CD4-positive, alpha-beta T cell (primary cell): Measurements from ENCODE around the gene WDR13. TPM values are rescaled to one million over a fixed set of nuclear protein-coding genes. Genes with fewer than 3 reads are reported as not detected.
A peak's percentile ranks its signal among the peaks of the same experiment; 100 is the strongest.

Source experiments
- ATAC-seq: fragments of 200-7000 bp; cut with Tn5 transposase; one replicate; pipeline ENCODE4 v1.10.0; 2022; ENCODE audit warnings: mild to moderate bottlenecking; ENCODE audit not compliant: poor library complexity
- CTCF ChIA-PET: fragments of 350-600 bp; sonication (Branson Sonifier 250); formaldehyde crosslinking; loops from one replicate; lab custom pipeline; 2021; ENCODE audit warnings: antibody characterized with exemption, inconsistent platforms; lab: Charles Lee
- POLR2A ChIA-PET: fragments of 350-600 bp; sonication (Branson Sonifier 250); formaldehyde crosslinking; loops from one replicate; lab custom pipeline; 2021; ENCODE audit warnings: antibody characterized with exemption, inconsistent platforms; lab: Charles Lee
- DNase-seq, 14 experiments: peaks; one replicate each; pipeline ENCODE4 v3.0.0-alpha.2; 2013 to 2020; ENCODE audit warnings: mixed read lengths in 2 of 14
- H3K27ac ChIP-seq, 2 donors: one replicate each; pipeline versions ENCODE4 v1.5.1 to v1.7.0; 2013; ENCODE audit warnings: low read length in 2 of 2, low read depth in 1 of 2, mild to moderate bottlenecking in 1 of 2
- H3K27me3 ChIP-seq, 2 experiments: 1 replicate in 1 of 2; 2 replicates in 1 of 2; pipeline versions ENCODE4 v1.6.1 to v1.7.0; 2013; ENCODE audit warnings: low read length in 2 of 2, control low read depth in 1 of 2, mild to moderate bottlenecking in 1 of 2, moderate library complexity in 1 of 2; ENCODE audit not compliant: insufficient read depth in 2 of 2, control insufficient read depth in 1 of 2
- H3K36me3 ChIP-seq: one replicate; pipeline ENCODE4 v1.6.1; 2013; ENCODE audit warnings: low read length, control low read depth; ENCODE audit not compliant: insufficient read depth
- H3K4me1 ChIP-seq: one replicate; pipeline ENCODE4 v1.6.1; 2013; ENCODE audit warnings: low read length, control low read depth; ENCODE audit not compliant: insufficient read depth
- H3K4me3 ChIP-seq: one replicate; pipeline ENCODE4 v1.5.1; 2013; ENCODE audit warnings: mild to moderate bottlenecking, low read length, moderate library complexity
- H3K9me3 ChIP-seq, 2 experiments: 1 replicate in 1 of 2; 2 replicates in 1 of 2; pipeline versions ENCODE4 v1.6.1 to v1.7.0; 2013; ENCODE audit warnings: low read length in 2 of 2, mild to moderate bottlenecking in 2 of 2, control low read depth in 1 of 2, moderate library complexity in 1 of 2; ENCODE audit not compliant: control insufficient read depth in 1 of 2, insufficient read depth in 1 of 2
- H3K27ac Mint-ChIP-seq: one replicate; pipeline ENCODE4 v1.8.0; 2020; ENCODE audit warnings: mixed read lengths
- H3K27me3 Mint-ChIP-seq: one replicate; pipeline ENCODE4 v1.8.0; 2021; ENCODE audit warnings: mixed read lengths
- H3K36me3 Mint-ChIP-seq: one replicate; pipeline ENCODE4 v1.8.0; 2021; ENCODE audit warnings: low read depth, mixed read lengths
- H3K4me1 Mint-ChIP-seq: one replicate; pipeline ENCODE4 v1.8.0; 2021; ENCODE audit warnings: low read depth, mixed read lengths
- H3K4me3 Mint-ChIP-seq: one replicate; pipeline ENCODE4 v1.8.0; 2020; ENCODE audit warnings: mild to moderate bottlenecking, mixed read lengths
- H3K9me3 Mint-ChIP-seq: one replicate; pipeline ENCODE4 v1.8.0; 2020; ENCODE audit warnings: mixed read lengths
- CTCF ChIP-seq: fragments of 200-600 bp; IDR thresholded peaks from one replicate; pipeline ENCODE4 v1.8.0; 2022; ENCODE audit warnings: antibody characterized with exemption, mild to moderate bottlenecking
- intact Hi-C, 2 experiments: fragments of 100-400 bp; cut with DNase I in 1 of 2; cut with micrococcal nuclease in 1 of 2; formaldehyde crosslinking; loops; one replicate each; pipeline versions ENCODE4 v1.15.1 to v1.9.0; 2023 to 2025; cut with DNase I, micrococcal nuclease
- total RNA-seq, 174 experiments: library from RNA in 2 of 174; stranded (reverse) in 2 of 174; gene quantifications; one replicate each; pipeline ENCODE4 v1.2.3 and lab custom pipeline; 2021 to 2026

WDR13 gene
- total RNA-seq, 2 experiments from 2014 or later, result 37.9 to 43.4 TPM

GRCh38 chrX:48560681-48561080 lies 36.6 kb upstream of the WDR13 start:
- Mint-ChIP-seq H3K27ac (no peak overlapping the region), H3K27me3 (no peaks in the 10 kb centered on the region), H3K4me1 (no peaks in the 10 kb centered on the region), H3K9me3 (no peaks in the 10 kb centered on the region), H3K4me3 (no peak overlapping the region), H3K36me3 (peaks cover 46% of the 10 kb centered on the region)
- no peak overlapping the region for H3K4me3 ChIP-seq
- POLR2A ChIA-PET, result no interaction called here
- H3K4me1 ChIP-seq, result no peaks in the 10 kb centered on the region
- H3K27ac ChIP-seq, result no peak overlapping the region
- DNase-seq (no peak), ATAC-seq (no peak)
- peaks cover 30% of the 10 kb centered on the region for H3K36me3 ChIP-seq
- H3K27me3 ChIP-seq, result no peaks in the 10 kb centered on the region
- TF ChIP-seq CTCF, result no peak
- H3K9me3 ChIP-seq, result no peaks in the 10 kb centered on the region
- intact Hi-C loops, result no loop called here
- CTCF ChIA-PET, result no interaction called here

DNA sequence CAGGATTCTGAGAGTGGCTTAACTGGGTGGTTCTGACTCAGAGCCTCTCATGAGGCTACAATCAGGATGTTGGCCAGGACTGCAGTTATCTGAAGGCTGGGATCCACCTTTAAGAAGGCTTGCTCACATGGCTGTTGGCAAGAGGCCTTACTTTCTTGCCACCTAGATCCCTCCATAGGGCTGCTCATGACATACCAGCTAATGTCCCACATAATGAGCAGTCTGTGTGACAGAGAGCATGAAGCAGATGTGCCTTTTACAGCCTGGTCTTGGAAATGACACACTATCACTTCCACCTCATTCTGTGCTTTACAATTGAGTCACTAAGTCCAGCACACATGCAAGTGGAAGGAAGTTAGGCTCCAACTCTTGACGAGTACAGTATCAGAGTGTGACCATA lies 27.3 kb upstream of the WDR13 start:
- H3K4me3 ChIP-seq, result no peak overlapping the region
- H3K27ac Mint-ChIP-seq, result no peak overlapping the region
- H3K27me3 ChIP-seq, result no peaks in the 10 kb centered on the region
- no peak for TF ChIP-seq CTCF
- H3K9me3 ChIP-seq, result no peaks in the 10 kb centered on the region
- H3K4me1 Mint-ChIP-seq, result peaks cover 14% of the 10 kb centered on the region
- POLR2A ChIA-PET, result no interaction called here
- no peak overlapping the region for H3K27ac ChIP-seq
- CTCF ChIA-PET, result no interaction called here
- no peaks in the 10 kb centered on the region for H3K9me3 Mint-ChIP-seq
- peaks cover 1% of the 10 kb centered on the region for H3K36me3 ChIP-seq
- DNase-seq (peak in 1 of 14 experiments; percentile 13), ATAC-seq (no peak)
- intact Hi-C loops, result loop anchor here in 1 of 2 experiments (5.0 to 10.0 kb wide), 2 partner anchors 48 to 95 kb away; partner anchors contain the start of genes EBP, FTSJ1 and SLC38A5
- peaks cover 13% of the 10 kb centered on the region for H3K36me3 Mint-ChIP-seq
- peaks cover 11% of the 10 kb centered on the region for H3K4me1 ChIP-seq
- H3K27me3 Mint-ChIP-seq, result no peaks in the 10 kb centered on the region
- H3K4me3 Mint-ChIP-seq, result no peak overlapping the region

DNA sequence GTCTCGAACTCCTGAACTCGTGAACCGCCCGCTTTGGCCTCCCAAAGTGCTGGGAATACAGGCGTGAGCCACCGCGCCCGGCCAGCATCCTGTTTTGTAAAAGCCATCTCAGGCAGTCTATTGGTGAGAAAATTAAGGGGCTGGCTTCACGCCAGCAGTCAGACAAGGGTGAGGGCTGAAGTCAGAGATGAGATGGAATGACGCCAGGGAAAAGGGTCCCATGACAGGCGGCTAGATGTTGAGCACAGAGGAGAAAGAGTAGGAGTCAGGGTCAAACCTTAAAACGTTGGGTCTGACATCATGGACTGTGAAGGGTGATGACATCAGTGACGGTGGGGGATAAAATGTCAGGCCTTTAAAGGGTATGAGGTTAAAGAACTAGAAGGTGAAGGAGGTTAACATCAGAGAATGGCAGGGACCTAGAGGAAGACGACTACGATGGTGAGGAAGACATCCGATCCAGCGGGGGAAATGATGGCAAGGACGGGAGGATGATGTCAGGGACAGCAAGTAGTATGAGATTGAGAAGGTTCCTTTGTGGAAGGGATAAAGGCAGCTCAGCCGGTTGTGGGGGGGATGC lies 23.5 kb upstream of the WDR13 start:
- H3K27me3 ChIP-seq, result no peaks in the 10 kb centered on the region
- H3K27ac Mint-ChIP-seq, result peak overlapping the region; percentile 98
- intact Hi-C loops, result loop anchor here (1.0 to 10.0 kb wide), 4 partner anchors 34 to 99 kb away; partner anchors contain the start of genes TBC1D25 (in 2 of the 2), EBP (in 1 of the 2), FTSJ1 (in 1 of the 2) and SLC38A5 (in 1 of the 2)
- peaks cover 50% of the 10 kb centered on the region for H3K36me3 Mint-ChIP-seq
- no peaks in the 10 kb centered on the region for H3K27me3 Mint-ChIP-seq
- H3K4me1 ChIP-seq, result peaks cover 26% of the 10 kb centered on the region
- peak overlapping the region; percentile 98 for H3K4me3 Mint-ChIP-seq
- H3K9me3 ChIP-seq, result no peaks in the 10 kb centered on the region
- H3K9me3 Mint-ChIP-seq, result no peaks in the 10 kb centered on the region
- H3K4me1 Mint-ChIP-seq, result peaks cover 22% of the 10 kb centered on the region
- peaks cover 37% of the 10 kb centered on the region for H3K36me3 ChIP-seq
- peak overlapping the region; percentile 99 to 100 for H3K27ac ChIP-seq
- peak overlapping the region; percentile 87 for H3K4me3 ChIP-seq
- DNase-seq (peak in 9 of 14 experiments; percentile 3 to 63 (median 22)), ATAC-seq (peak; percentile 25)
- CTCF ChIA-PET, result interaction anchor here (1.3 kb wide), 1 partner anchor 34 kb away, joined by 4 read pairs; the partner anchor contains the start of gene TBC1D25
- POLR2A ChIA-PET, result interaction anchor here (0.7 to 3.1 kb wide), 39 partner anchors 8 to 1356 kb away, joined by 3 to 101 read pairs (median 4); partner anchors contain the start of genes EBP, HDAC6, OTUD5 and PIM2
- TF ChIP-seq CTCF, result no peak
